ENCODE results near the gene CDC123.
"Not testable (repeated sequence)": the region's sequence is repeated elsewhere in the genome, so short reads cannot be mapped to it uniquely, and the experiment has no call there.

DNA sequence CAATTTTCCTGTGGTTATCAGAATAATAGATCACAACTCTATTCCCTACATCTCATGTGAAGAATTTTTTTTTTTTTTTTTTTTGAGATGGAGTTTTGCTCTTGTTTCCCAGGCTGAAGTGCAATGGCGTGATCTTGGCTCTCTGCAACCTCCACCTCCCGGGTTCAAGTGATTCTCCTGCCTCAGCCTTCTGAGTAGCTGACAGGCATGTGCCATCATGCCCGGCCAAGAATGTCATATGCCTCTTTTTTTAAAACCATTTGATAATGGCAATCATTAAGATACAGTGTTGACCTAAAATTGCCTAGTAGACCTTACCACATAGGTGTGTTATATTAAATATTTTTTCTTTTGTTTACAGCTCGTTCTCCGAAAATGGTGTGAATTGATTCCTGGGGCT is 38.7 kb downstream of the CDC123 start:
- TF ChIP-seq, protein P1, sequence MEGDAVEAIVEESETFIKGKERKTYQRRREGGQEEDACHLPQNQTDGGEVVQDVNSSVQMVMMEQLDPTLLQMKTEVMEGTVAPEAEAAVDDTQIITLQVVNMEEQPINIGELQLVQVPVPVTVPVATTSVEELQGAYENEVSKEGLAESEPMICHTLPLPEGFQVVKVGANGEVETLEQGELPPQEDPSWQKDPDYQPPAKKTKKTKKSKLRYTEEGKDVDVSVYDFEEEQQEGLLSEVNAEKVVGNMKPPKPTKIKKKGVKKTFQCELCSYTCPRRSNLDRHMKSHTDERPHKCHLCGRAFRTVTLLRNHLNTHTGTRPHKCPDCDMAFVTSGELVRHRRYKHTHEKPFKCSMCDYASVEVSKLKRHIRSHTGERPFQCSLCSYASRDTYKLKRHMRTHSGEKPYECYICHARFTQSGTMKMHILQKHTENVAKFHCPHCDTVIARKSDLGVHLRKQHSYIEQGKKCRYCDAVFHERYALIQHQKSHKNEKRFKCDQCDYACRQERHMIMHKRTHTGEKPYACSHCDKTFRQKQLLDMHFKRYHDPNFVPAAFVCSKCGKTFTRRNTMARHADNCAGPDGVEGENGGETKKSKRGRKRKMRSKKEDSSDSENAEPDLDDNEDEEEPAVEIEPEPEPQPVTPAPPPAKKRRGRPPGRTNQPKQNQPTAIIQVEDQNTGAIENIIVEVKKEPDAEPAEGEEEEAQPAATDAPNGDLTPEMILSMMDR (IDR thresholded peaks at IDR 0.05) = not testable (repeated sequence)
- TF ChIP-seq POLR2A (IDR thresholded peaks at IDR 0.05) = not testable (repeated sequence)

Measured in suprapubic skin (tissue), 3 donors.